A549 (cell line): ENCODE data around the gene ZNF853. TPM values are rescaled to one million over a fixed set of nuclear protein-coding genes. Genes with fewer than 3 reads are reported as not detected.
"Not testable (repeated sequence)": the region's sequence is repeated elsewhere in the genome, so short reads cannot be mapped to it uniquely, and the experiment has no call there.

Experiments
- ATAC-seq, 2 experiments: fragments of 200-7000 bp in 1 of 2; fragments of >200 bp in 1 of 2; cut with Nextera tagmentation in 1 of 2; cut with Tn5 transposase in 1 of 2; 3 replicates each; pipeline versions ENCODE4 v1.8.0 to v1.9.1; 2018 to 2020; ENCODE audit warnings: mild to moderate bottlenecking in 1 of 2, moderate library complexity in 1 of 2
- CTCF ChIA-PET: fragments of 300-600 bp; sonication (Branson Sonifier 250); formaldehyde crosslinking; extraction: SDS; loops from one replicate; lab custom pipeline; 2021; ENCODE audit warnings: antibody characterized with exemption, inconsistent platforms; lab: Yijun Ruan, JAX
- POLR2A ChIA-PET: fragments of 350-600 bp; formaldehyde crosslinking; extraction: SDS; loops from one replicate; lab custom pipeline; 2021; ENCODE audit warnings: antibody characterized with exemption, inconsistent platforms; lab: Yijun Ruan, JAX
- DNase-seq, 2 experiments: peaks; one replicate each; pipeline versions ENCODE4 v3.0.0 to v3.0.0-alpha.2; 2011 to 2016; ENCODE audit warnings: low read depth in 1 of 2, low spot score in 1 of 2
- FAIRE-seq: peaks from 2 replicates; lab custom pipeline; 2011; peaks lifted over from hg19 to GRCh38; lab: Jason Lieb, UNC
- H3K27ac ChIP-seq, 2 experiments: fragments of >200 bp; sonication (Bioruptor Twin); formaldehyde crosslinking; 3 replicates each; pipeline ENCODE4 v1.5.1; 2016 to 2017
- H3K4me1 ChIP-seq: fragments of >200 bp; sonication (Bioruptor Twin); formaldehyde crosslinking; 3 replicates; pipeline ENCODE4 v1.6.1; 2016
- H3K4me2 ChIP-seq: fragments of >200 bp; sonication (Bioruptor Twin); formaldehyde crosslinking; 3 replicates; pipeline ENCODE4 v1.6.1; 2016
- H3K4me3 ChIP-seq: fragments of >200 bp; sonication (Bioruptor Twin); formaldehyde crosslinking; 3 replicates; pipeline ENCODE4 v1.5.1; 2016
- H3K9me3 ChIP-seq: fragments of >200 bp; sonication (Bioruptor Twin); formaldehyde crosslinking; 3 replicates; pipeline ENCODE4 v1.6.1; 2016
- CBX2 ChIP-seq: fragments of 200-600 bp; sonication (generic); IDR thresholded peaks from 2 replicates; pipeline ENCODE4 v1.6.1; 2016; ENCODE audit warnings: low read depth, mild to moderate bottlenecking, borderline replicate concordance
- CBX8 ChIP-seq: fragments of 200-600 bp; sonication (generic); IDR thresholded peaks from 2 replicates; pipeline ENCODE4 v1.6.1; 2016
- CHD2 ChIP-seq: fragments of 150-350 bp; IDR thresholded peaks from 2 replicates; pipeline ENCODE4 v1.6.1; 2014; ENCODE audit warnings: low read length; ENCODE audit not compliant: partially characterized antibody
- E2F6 ChIP-seq: IDR thresholded peaks from 2 replicates; pipeline ENCODE4 v1.6.1; 2012; ENCODE audit warnings: low read depth, borderline replicate concordance
- EHMT2 ChIP-seq: fragments of 200-600 bp; sonication (generic); IDR thresholded peaks from 2 replicates; pipeline ENCODE4 v1.6.1; 2016; ENCODE audit warnings: antibody characterized with exemption, low read depth, mild to moderate bottlenecking, moderate library complexity
- EP300 ChIP-seq, 2 experiments: fragments of >200 bp; sonication (Bioruptor Twin); formaldehyde crosslinking; IDR thresholded peaks; 2 replicates in 1 of 2; 3 replicates in 1 of 2; pipeline ENCODE4 v1.6.1; 2016 to 2017
- ESRRA ChIP-seq: fragments of 150-350 bp; IDR thresholded peaks from 2 replicates; pipeline ENCODE4 v1.6.1; 2014; ENCODE audit warnings: mild to moderate bottlenecking, low read length, borderline replicate concordance
- HEYL ChIP-seq: fragments of 250-450 bp; sonication (Bioruptor Pico); IDR thresholded peaks from 2 replicates; pipeline ENCODE4 v1.8.0; 2021; ENCODE audit warnings: mild to moderate bottlenecking, moderate library complexity
- HOXB5 ChIP-seq: fragments of 250-450 bp; sonication (Bioruptor Pico); IDR thresholded peaks from 2 replicates; pipeline ENCODE4 v1.5.0; 2020; ENCODE audit warnings: mild to moderate bottlenecking, moderate library complexity
- JUN ChIP-seq, 2 experiments: fragments of >200 bp; sonication (Bioruptor Twin); formaldehyde crosslinking; IDR thresholded peaks; 2 replicates in 1 of 2; 3 replicates in 1 of 2; pipeline ENCODE4 v1.6.1; 2016 to 2017
- JUNB ChIP-seq: fragments of >200 bp; sonication (Bioruptor Twin); formaldehyde crosslinking; IDR thresholded peaks from 2 replicates; pipeline ENCODE4 v1.6.1; 2016
- KDM1A ChIP-seq: fragments of 200-600 bp; sonication (generic); IDR thresholded peaks from 2 replicates; pipeline ENCODE4 v1.6.1; 2016; ENCODE audit warnings: low read depth, mild to moderate bottlenecking
- KDM5A ChIP-seq: fragments of 200-600 bp; sonication (generic); IDR thresholded peaks from 2 replicates; pipeline ENCODE4 v1.6.1; 2016; ENCODE audit warnings: antibody characterized with exemption, mild to moderate bottlenecking
- MAFK ChIP-seq: fragments of 450-650 bp; IDR thresholded peaks from 2 replicates; pipeline ENCODE4 v1.6.1; 2014; ENCODE audit not compliant: partially characterized antibody
- MAZ ChIP-seq: fragments of 150-350 bp; IDR thresholded peaks from 2 replicates; pipeline ENCODE4 v1.6.1; 2014; ENCODE audit warnings: antibody characterized with exemption, low read depth, low read length, borderline replicate concordance
- NFE2L2 ChIP-seq: fragments of 150-350 bp; conservative IDR thresholded peaks from 2 replicates; pipeline ENCODE4 v1.6.1; 2014; ENCODE audit warnings: low read length
- NR3C1 ChIP-seq: fragments of >200 bp; sonication (Bioruptor Twin); formaldehyde crosslinking; IDR thresholded peaks from 3 replicates; pipeline ENCODE4 v1.6.1; 2017
- PHF8 ChIP-seq: fragments of 200-600 bp; sonication (generic); IDR thresholded peaks from 2 replicates; pipeline ENCODE4 v1.6.1; 2016; ENCODE audit warnings: low read depth, mild to moderate bottlenecking, antibody characterized with exemption, moderate library complexity, borderline replicate concordance
- POLR2A ChIP-seq: IDR thresholded peaks from 2 replicates; pipeline ENCODE4 v1.6.1; 2012; ENCODE audit warnings: mild to moderate bottlenecking, low read length
- RCOR1 ChIP-seq: fragments of 150-350 bp; IDR thresholded peaks from 2 replicates; pipeline ENCODE4 v1.6.1; 2014; ENCODE audit warnings: antibody characterized with exemption, low read length, low read depth
- RFX5 ChIP-seq: fragments of 450-650 bp; IDR thresholded peaks from 2 replicates; pipeline ENCODE4 v1.7.1; 2014; ENCODE audit warnings: antibody characterized with exemption, mild to moderate bottlenecking, moderate library complexity
- SREBF2 ChIP-seq: fragments of 450-650 bp; IDR thresholded peaks from 2 replicates; pipeline ENCODE4 v1.6.1; 2014; ENCODE audit warnings: mild to moderate bottlenecking, moderate library complexity
- ZC3H11A ChIP-seq: fragments of 450-650 bp; IDR thresholded peaks from 2 replicates; pipeline ENCODE4 v1.6.1; 2014; ENCODE audit warnings: antibody characterized with exemption, mild to moderate bottlenecking
- ZFP36 ChIP-seq: fragments of 450-650 bp; IDR thresholded peaks from 2 replicates; pipeline ENCODE4 v1.6.1; 2014; ENCODE audit warnings: borderline replicate concordance; ENCODE audit not compliant: partially characterized antibody
- ZSCAN20 ChIP-seq: fragments of 250-450 bp; sonication (Bioruptor Pico); IDR thresholded peaks from 2 replicates; pipeline ENCODE4 v1.8.0; 2022; ENCODE audit warnings: mild to moderate bottlenecking, moderate library complexity
- WGBS: methylation state at CpG from one replicate; pipeline ENCODE4 v1.1.6; 2017; ENCODE audit errors: missing lambda C conversion rate; 5-methylcytosine and 5-hydroxymethylcytosine counted together
- polyA plus RNA-seq, 4 experiments: library from polyadenylated mRNA; depleted of rRNA in 3 of 4; stranded (reverse); fragments of >200 nt; fragmentation: RNase III in 1 of 4; extraction: RNeasy Plus Mini Kit Qiagen cat#74134 plus additional on column Dnase treatment in 1 of 4; gene quantifications; 2 replicates in 3 of 4; 3 replicates in 1 of 4; pipeline ENCODE4 v1.2.3, GENCODE V29; 2011 to 2017
- TF ChIP-seq, protein P1 (sequence below): fragments of 200-600 bp; sonication (generic); IDR thresholded peaks from 2 replicates; pipeline ENCODE4 v1.6.1; 2016; ENCODE audit warnings: antibody characterized with exemption, mild to moderate bottlenecking, moderate library complexity
- TF ChIP-seq, protein P2 (sequence below): fragments of 450-650 bp; IDR thresholded peaks from 2 replicates; pipeline ENCODE4 v1.6.1; 2014; ENCODE audit warnings: antibody characterized with exemption
- TF ChIP-seq, protein P3 (sequence below): fragments of >200 bp; sonication (Bioruptor Twin); formaldehyde crosslinking; IDR thresholded peaks from 3 replicates; pipeline ENCODE4 v1.6.1; 2016
- TF ChIP-seq, protein P4 (sequence below): IDR thresholded peaks from 2 replicates; pipeline ENCODE4 v1.6.1; 2012

The ZNF853 gene
- polyA plus RNA-seq, 2 of the 4 experiments (the other 2 are of a cell fraction): 1.8 to 2.2 TPM

DNA sequence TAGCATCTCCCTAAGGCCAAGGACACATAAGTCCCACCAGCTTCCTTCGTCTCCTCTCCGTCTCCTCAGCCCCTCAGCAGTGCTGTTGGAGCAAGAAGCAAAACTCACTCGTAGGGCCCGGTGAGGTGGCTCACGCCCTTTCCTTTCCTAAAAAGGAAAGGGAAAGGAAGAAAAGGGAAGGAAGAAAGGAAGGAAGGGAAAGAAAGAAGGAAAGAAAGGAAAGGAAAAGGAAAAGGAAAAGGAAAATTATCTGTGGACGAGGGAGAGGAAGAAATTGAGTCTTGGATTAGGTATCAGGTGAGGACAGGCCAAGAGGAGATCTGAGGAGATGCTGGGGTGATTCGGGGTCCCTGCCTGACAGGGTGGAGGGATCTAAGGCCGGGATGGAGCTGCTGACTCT lies 18.6 kb downstream of the ZNF853 start:
- Histone ChIP-seq H3K4me2 (no peak overlapping the region), H3K9me3 (no peaks in the 10 kb centered on the region), H3K4me1 (peaks cover 13% of the 10 kb centered on the region; the same call in 2 of the 3 replicates), H3K27ac (no peak overlapping the region), H3K4me3 (no peak overlapping the region)
- POLR2A ChIA-PET: no interaction called here
- CTCF ChIA-PET: interaction anchor here (0.9 to 1.8 kb wide), 4 partner anchors 10 to 75 kb away, joined by 3 to 7 read pairs (median 4); partner anchors contain the start of gene INTS15
- no peak for DNase-seq
- 87% methylated on average over 8 of the region's 8 CpGs for WGBS
- no peak for ATAC-seq
- no peak for FAIRE-seq
- TF ChIP-seq HOXB5: no peak
- no peak for TF ChIP-seq PHF8
- no peak for TF ChIP-seq EP300 (IDR thresholded peaks at IDR 0.05)
- TF ChIP-seq RFX5: no peak
- no peak for TF ChIP-seq RCOR1
- TF ChIP-seq ZFP36: no peak
- no peak for TF ChIP-seq CBX2
- TF ChIP-seq, protein P1, sequence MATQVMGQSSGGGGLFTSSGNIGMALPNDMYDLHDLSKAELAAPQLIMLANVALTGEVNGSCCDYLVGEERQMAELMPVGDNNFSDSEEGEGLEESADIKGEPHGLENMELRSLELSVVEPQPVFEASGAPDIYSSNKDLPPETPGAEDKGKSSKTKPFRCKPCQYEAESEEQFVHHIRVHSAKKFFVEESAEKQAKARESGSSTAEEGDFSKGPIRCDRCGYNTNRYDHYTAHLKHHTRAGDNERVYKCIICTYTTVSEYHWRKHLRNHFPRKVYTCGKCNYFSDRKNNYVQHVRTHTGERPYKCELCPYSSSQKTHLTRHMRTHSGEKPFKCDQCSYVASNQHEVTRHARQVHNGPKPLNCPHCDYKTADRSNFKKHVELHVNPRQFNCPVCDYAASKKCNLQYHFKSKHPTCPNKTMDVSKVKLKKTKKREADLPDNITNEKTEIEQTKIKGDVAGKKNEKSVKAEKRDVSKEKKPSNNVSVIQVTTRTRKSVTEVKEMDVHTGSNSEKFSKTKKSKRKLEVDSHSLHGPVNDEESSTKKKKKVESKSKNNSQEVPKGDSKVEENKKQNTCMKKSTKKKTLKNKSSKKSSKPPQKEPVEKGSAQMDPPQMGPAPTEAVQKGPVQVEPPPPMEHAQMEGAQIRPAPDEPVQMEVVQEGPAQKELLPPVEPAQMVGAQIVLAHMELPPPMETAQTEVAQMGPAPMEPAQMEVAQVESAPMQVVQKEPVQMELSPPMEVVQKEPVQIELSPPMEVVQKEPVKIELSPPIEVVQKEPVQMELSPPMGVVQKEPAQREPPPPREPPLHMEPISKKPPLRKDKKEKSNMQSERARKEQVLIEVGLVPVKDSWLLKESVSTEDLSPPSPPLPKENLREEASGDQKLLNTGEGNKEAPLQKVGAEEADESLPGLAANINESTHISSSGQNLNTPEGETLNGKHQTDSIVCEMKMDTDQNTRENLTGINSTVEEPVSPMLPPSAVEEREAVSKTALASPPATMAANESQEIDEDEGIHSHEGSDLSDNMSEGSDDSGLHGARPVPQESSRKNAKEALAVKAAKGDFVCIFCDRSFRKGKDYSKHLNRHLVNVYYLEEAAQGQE: no peak
- no peak for TF ChIP-seq SREBF2
- TF ChIP-seq, protein P2, sequence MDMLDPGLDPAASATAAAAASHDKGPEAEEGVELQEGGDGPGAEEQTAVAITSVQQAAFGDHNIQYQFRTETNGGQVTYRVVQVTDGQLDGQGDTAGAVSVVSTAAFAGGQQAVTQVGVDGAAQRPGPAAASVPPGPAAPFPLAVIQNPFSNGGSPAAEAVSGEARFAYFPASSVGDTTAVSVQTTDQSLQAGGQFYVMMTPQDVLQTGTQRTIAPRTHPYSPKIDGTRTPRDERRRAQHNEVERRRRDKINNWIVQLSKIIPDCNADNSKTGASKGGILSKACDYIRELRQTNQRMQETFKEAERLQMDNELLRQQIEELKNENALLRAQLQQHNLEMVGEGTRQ: no peak
- no peak for TF ChIP-seq NFE2L2
- no peak for TF ChIP-seq MAFK
- no peak for TF ChIP-seq ZC3H11A
- TF ChIP-seq JUNB: no peak
- no peak for TF ChIP-seq ESRRA
- TF ChIP-seq EHMT2: no peak
- TF ChIP-seq KDM1A: no peak
- no peak for TF ChIP-seq HEYL (CRISPR knock-in tag)
- no peak for TF ChIP-seq CHD2

DNA sequence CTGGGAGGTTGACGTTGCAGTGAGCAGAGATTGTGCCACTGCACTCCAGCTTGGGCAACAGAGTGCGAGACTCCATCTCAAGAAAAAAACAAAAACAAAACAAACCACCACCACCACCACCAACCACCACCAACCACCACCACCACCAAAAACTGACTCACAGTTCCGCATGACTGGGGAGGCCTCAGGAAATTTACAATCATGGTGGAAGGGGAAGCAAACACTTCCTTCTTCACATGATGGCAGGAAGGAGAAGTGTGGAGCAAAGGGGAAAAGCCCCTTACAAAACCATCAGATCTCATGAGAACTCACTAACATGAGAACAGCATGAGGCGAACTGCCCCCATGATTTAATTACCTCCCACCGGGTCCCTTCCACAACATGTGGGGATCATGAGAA lies 19.6 kb downstream of the ZNF853 start:
- H3K4me2 ChIP-seq, POLR2A ChIA-PET, FAIRE-seq, H3K9me3 ChIP-seq, H3K27ac ChIP-seq, ATAC-seq, DNase-seq, H3K4me3 ChIP-seq: not testable (repeated sequence)
- 93% methylated on average over 5 of the region's 5 CpGs for WGBS
- CTCF ChIA-PET: interaction anchor here (0.9 to 1.3 kb wide), 2 partner anchors 9 to 76 kb away, joined by 3 read pairs; no protein-coding TSS in a partner anchor
- peaks cover 13% of the 10 kb centered on the region; the same call in 2 of the 3 replicates for H3K4me1 ChIP-seq

- Histone ChIP-seq H3K4me2 (peak within 1 kb of the TSS; percentile 97), H3K27ac (peak within 1 kb of the TSS; percentile 94 to 97), H3K4me3 (peak within 1 kb of the TSS; percentile 100), H3K9me3 (no peaks in the 10 kb centered on the region), H3K4me1 (peaks cover 13% of the 10 kb centered on the region; the same call in 2 of the 3 replicates)
- ChIA-PET POLR2A (no interaction called here), CTCF (interaction anchor here (0.6 kb wide), 1 partner anchor 64 kb away, joined by 3 read pairs; no protein-coding TSS in a partner anchor)
- FAIRE-seq: no peak
- WGBS: 29% methylated on average over 3 of the region's 104 CpGs
- DNase-seq: peak; percentile 33 to 71
- ATAC-seq: peak; percentile 73 to 77
- peak; percentile 71; the same call in 1 of the 2 replicates for TF ChIP-seq PHF8
- TF ChIP-seq, protein P3, sequence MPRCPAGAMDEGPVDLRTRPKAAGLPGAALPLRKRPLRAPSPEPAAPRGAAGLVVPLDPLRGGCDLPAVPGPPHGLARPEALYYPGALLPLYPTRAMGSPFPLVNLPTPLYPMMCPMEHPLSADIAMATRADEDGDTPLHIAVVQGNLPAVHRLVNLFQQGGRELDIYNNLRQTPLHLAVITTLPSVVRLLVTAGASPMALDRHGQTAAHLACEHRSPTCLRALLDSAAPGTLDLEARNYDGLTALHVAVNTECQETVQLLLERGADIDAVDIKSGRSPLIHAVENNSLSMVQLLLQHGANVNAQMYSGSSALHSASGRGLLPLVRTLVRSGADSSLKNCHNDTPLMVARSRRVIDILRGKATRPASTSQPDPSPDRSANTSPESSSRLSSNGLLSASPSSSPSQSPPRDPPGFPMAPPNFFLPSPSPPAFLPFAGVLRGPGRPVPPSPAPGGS: peak; percentile 92
- TF ChIP-seq JUN (IDR thresholded peaks at IDR 0.05): peak; percentile 38 to 80; a peak in 4 of 5 replicates
- peak; percentile 71; the same call in 1 of the 2 replicates for TF ChIP-seq MAZ
- TF ChIP-seq NR3C1: no peak
- no peak for TF ChIP-seq ZFP36
- no peak for TF ChIP-seq CBX8
- TF ChIP-seq KDM5A: no peak
- no peak for TF ChIP-seq ZSCAN20 (CRISPR knock-in tag)
- peak; percentile 61 for TF ChIP-seq POLR2A
- TF ChIP-seq, protein P4, sequence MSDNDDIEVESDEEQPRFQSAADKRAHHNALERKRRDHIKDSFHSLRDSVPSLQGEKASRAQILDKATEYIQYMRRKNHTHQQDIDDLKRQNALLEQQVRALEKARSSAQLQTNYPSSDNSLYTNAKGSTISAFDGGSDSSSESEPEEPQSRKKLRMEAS: peak; percentile 69
- no peak for TF ChIP-seq EHMT2
- TF ChIP-seq E2F6: peak; percentile 76
Observed at GRCh38 chr7:6636741-6637543, 21.5 kb downstream of the ZNF853 start, which contains the start of gene ZNF316. Gene ZNF316 (plus strand): TSS chr7:6637318. CDS start chr7:6642410, 5,092 bp downstream.
